Esophagus squamous epithelium (tissue), 5 donors: ENCODE results near the gene RAET1E. TPM values are rescaled to one million over a fixed set of nuclear protein-coding genes. Genes with fewer than 3 reads are reported as not detected.
A peak's percentile ranks its signal among the peaks of the same experiment; 100 is the strongest.

Source experiments
- DNase-seq: peaks from one replicate; lab custom pipeline; 2025; lab: John Stamatoyannopoulos, UW
- H3K27ac ChIP-seq, 4 donors: fragments of 200-600 bp; sonication (generic); one replicate each; pipeline ENCODE4 v1.5.1; 2016 to 2019; ENCODE audit warnings: mild to moderate bottlenecking in 1 of 4
- H3K27me3 ChIP-seq, 4 donors: fragments of 200-600 bp; sonication (generic); 1 replicate in 3 of 4; 2 replicates in 1 of 4; pipeline versions ENCODE4 v1.5.1 to v1.6.0; 2017 to 2021; ENCODE audit warnings: antibody characterized with exemption in 1 of 4
- H3K36me3 ChIP-seq, 3 donors: fragments of 200-600 bp; sonication (generic); one replicate each; pipeline ENCODE4 v1.5.1; 2016 to 2019
- H3K4me1 ChIP-seq, 3 donors: fragments of 200-600 bp; sonication (generic); one replicate each; pipeline ENCODE4 v1.5.1; 2017 to 2019
- H3K4me3 ChIP-seq, 4 donors: fragments of 200-600 bp; sonication (generic); 1 replicate in 3 of 4; 2 replicates in 1 of 4; pipeline ENCODE4 v1.5.1; 2016 to 2019; ENCODE audit warnings: mild to moderate bottlenecking in 2 of 4, moderate library complexity in 1 of 4
- H3K9me3 ChIP-seq, 3 donors: fragments of 200-600 bp; sonication (generic); one replicate each; pipeline ENCODE4 v1.5.1; 2016 to 2019
- POLR2A ChIP-seq, 4 donors: fragments of 450-650 bp; IDR thresholded peaks; one replicate each; pipeline ENCODE4 v1.6.1; 2017; ENCODE audit warnings: antibody characterized with exemption in 4 of 4, mild to moderate bottlenecking in 4 of 4, moderate library complexity in 3 of 4
- WGBS, 2 donors: methylation state at CpG; one replicate each; pipeline ENCODE4 v1.1.5; 2018; 5-methylcytosine and 5-hydroxymethylcytosine counted together
- intact Hi-C: fragments of 100-400 bp; cut with DNase I; formaldehyde crosslinking; loops from one replicate; pipeline ENCODE4 v1.15.0; 2022
- total RNA-seq, 4 donors: library from RNA; depleted of rRNA; stranded (reverse); fragments of >200 nt; gene quantifications; one replicate each; pipeline ENCODE4 v1.1.0, GENCODE V29; 2016
- TF ChIP-seq, protein P1 (sequence below), 6 experiments: fragments of 450-650 bp in 4 of 6; fragments of 200-600 bp in 2 of 6; sonication (generic) in 2 of 6; IDR thresholded peaks; one replicate each; pipeline ENCODE4 v1.5.1; 2016 to 2019; ENCODE audit warnings: antibody characterized with exemption in 6 of 6, mild to moderate bottlenecking in 4 of 6, moderate library complexity in 4 of 6
- donor health status: DM: yes; HTN: yes; CAD: no.

RAET1E gene
- total RNA-seq, 4 donors from 2014 or later = 50.1 to 90.1 (median 67.9) TPM

DNA sequence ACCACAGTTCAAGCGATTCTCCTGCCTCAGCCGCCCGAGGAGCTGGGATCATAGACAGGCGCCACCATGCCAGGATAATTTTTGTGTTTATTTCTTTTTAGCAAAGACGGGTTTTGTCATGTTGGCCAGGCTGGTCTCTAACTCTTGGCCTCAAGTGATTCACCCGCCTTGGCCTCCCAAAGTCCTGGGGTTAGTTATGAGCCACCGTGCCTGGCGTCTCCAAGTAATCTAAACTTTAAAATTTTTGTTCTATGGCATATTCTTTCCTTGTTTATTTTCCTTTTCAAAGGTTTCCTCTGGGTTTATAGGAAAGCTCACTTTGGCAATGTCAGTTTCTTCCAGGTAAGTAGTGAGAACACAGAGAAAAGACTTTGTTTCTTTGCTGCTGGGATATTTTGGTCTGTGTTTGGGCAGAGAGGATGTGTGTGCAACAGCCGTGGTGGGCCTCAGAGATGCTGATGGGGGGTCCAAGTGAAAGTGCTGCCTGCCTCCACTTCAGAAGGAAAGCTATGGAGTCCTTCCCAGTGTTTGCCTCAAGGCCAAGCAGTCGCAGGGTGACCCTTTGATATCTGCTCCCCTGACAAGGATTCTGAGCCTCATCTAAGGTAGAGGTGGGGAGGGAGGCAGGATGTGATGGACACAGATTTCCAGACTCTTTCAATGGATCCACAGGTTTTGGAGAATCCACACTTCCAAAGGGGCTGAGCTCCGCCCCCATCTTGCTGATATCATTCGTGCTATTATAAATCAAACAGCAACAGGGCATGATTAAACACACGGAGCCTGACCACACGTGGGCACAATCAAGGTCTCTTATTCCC is 36.1 kb downstream of the RAET1E start:
- intact Hi-C loops = no loop called here
- H3K36me3 ChIP-seq = no peaks in the 10 kb centered on the region
- TF ChIP-seq, protein P1, sequence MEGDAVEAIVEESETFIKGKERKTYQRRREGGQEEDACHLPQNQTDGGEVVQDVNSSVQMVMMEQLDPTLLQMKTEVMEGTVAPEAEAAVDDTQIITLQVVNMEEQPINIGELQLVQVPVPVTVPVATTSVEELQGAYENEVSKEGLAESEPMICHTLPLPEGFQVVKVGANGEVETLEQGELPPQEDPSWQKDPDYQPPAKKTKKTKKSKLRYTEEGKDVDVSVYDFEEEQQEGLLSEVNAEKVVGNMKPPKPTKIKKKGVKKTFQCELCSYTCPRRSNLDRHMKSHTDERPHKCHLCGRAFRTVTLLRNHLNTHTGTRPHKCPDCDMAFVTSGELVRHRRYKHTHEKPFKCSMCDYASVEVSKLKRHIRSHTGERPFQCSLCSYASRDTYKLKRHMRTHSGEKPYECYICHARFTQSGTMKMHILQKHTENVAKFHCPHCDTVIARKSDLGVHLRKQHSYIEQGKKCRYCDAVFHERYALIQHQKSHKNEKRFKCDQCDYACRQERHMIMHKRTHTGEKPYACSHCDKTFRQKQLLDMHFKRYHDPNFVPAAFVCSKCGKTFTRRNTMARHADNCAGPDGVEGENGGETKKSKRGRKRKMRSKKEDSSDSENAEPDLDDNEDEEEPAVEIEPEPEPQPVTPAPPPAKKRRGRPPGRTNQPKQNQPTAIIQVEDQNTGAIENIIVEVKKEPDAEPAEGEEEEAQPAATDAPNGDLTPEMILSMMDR (IDR thresholded peaks at IDR 0.05) = no peak
- no peak for TF ChIP-seq POLR2A (IDR thresholded peaks at IDR 0.05)
- peak overlapping the region in 2 of 4 donors; percentile 17 to 69 for H3K4me3 ChIP-seq
- H3K4me1 ChIP-seq = peaks cover 23 to 74% (median 27%) of the 10 kb centered on the region in 3 donors
- peak overlapping the region; percentile 16 to 99 (median 62) for H3K27ac ChIP-seq
- H3K9me3 ChIP-seq = no peaks in the 10 kb centered on the region
- no peak for DNase-seq
- 60 to 70% methylated on average over 13 to 14 of the region's 14 CpGs for WGBS, 2 donors
- no peaks in the 10 kb centered on the region for H3K27me3 ChIP-seq

DNA sequence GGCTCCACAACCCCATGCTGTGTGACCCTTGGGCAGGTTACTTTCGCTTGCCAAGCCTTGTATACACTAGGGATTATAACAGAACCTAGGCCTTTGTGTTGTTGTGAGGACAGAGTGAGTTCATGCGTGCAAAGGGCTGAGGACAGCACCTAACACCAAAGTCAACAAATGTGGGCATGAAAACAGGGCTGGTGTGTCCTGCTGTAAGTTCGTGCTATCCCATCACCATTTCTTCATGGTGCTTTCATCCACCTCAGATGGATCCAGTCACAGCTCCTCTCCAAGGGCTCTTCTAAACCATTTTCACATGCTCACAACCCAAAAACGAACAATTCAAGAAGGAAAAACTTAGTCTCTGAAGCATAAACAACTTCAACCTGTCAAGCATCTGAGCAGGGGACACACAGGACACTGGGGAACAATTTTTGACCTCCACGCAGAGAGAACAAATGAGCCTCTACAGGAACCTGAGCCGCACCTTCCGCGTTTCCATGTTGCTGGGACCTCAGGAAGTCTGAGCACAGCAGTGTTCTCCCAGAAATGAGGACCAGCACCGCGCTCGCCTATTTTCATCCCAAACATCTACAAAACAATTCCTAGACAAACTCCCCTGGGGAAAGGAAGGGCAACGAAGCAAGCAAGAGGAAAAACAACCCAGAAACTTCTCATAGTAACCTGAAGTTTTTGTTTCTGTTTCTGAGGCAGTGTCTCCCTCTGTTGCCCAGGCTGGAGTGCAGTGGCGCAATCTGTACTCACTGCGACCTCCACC is 36.9 kb downstream of the RAET1E start:
- no peaks in the 10 kb centered on the region for H3K9me3 ChIP-seq
- H3K4me3 ChIP-seq = no peak overlapping the region
- no peaks in the 10 kb centered on the region for H3K36me3 ChIP-seq
- no peak for DNase-seq
- H3K27ac ChIP-seq = peak overlapping the region; percentile 16 to 99 (median 62)
- TF ChIP-seq, protein P1 (IDR thresholded peaks at IDR 0.05) = peak in 2 of 6 experiments; percentile 8 to 10
- no peak for TF ChIP-seq POLR2A (IDR thresholded peaks at IDR 0.05)
- no peaks in the 10 kb centered on the region for H3K27me3 ChIP-seq
- WGBS, 2 donors = 77 to 84% methylated on average over 14 of the region's 14 CpGs
- intact Hi-C loops = no loop called here
- peaks cover 26 to 82% (median 30%) of the 10 kb centered on the region in 3 donors for H3K4me1 ChIP-seq

DNA sequence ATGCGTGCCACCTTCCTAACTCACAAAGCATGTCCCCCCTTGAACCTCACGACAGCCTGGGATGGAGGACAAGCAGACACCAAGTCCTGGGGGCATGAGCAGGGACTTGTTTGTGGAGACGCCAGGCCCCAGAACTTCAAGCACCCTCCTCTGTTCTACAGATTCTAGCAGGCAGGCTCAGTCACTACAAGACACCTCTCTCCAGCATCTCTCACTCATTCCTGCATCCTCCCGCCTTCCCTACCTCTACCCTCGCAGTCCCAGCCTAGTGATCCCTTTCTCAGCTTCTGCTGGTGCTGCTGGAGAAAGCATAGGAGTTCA is 37.4 kb downstream of the RAET1E start:
- 78 to 79% methylated on average over 4 to 5 of the region's 5 CpGs for WGBS, 2 donors
- H3K36me3 ChIP-seq = no peaks in the 10 kb centered on the region
- H3K27ac ChIP-seq = peak overlapping the region in 2 of 4 donors; percentile 2 to 12
- peaks cover 30 to 88% (median 30%) of the 10 kb centered on the region in 3 donors for H3K4me1 ChIP-seq
- no peaks in the 10 kb centered on the region for H3K9me3 ChIP-seq
- no peak overlapping the region for H3K4me3 ChIP-seq
- intact Hi-C loops = no loop called here
- TF ChIP-seq, protein P1 (IDR thresholded peaks at IDR 0.05) = no peak
- TF ChIP-seq POLR2A (IDR thresholded peaks at IDR 0.05) = no peak
- H3K27me3 ChIP-seq = no peaks in the 10 kb centered on the region
- no peak for DNase-seq

DNA sequence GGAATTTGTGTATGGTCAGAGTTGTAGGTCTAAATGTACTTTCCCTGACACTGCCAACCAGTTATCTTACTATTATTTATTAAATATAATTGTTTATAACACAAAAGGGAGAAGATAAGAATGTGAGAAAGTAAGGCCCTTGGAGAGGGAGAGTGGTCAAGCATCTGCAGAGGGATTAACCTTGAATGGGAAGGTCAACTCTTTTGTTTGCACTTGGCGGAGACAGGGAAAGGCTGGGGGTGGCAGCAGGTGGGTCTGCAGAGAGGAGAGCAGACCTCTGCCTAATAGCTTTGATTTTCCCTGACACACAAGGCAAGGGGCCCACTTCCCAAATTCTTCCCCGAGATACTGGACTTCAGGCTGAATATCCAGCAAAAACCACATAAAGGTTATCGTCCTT is 38.0 kb downstream of the RAET1E start:
- WGBS, 2 donors = 98 to 99% methylated on average over 3 of the region's 3 CpGs
- DNase-seq = no peak
- no peak overlapping the region for H3K4me3 ChIP-seq
- no peaks in the 10 kb centered on the region for H3K36me3 ChIP-seq
- H3K27ac ChIP-seq = peak overlapping the region in 2 of 4 donors; percentile 41 to 49
- intact Hi-C loops = no loop called here
- H3K4me1 ChIP-seq = peaks cover 30 to 90% (median 34%) of the 10 kb centered on the region in 3 donors
- no peak for TF ChIP-seq POLR2A (IDR thresholded peaks at IDR 0.05)
- TF ChIP-seq, protein P1 (IDR thresholded peaks at IDR 0.05) = no peak
- no peaks in the 10 kb centered on the region for H3K9me3 ChIP-seq
- H3K27me3 ChIP-seq = no peaks in the 10 kb centered on the region

DNA sequence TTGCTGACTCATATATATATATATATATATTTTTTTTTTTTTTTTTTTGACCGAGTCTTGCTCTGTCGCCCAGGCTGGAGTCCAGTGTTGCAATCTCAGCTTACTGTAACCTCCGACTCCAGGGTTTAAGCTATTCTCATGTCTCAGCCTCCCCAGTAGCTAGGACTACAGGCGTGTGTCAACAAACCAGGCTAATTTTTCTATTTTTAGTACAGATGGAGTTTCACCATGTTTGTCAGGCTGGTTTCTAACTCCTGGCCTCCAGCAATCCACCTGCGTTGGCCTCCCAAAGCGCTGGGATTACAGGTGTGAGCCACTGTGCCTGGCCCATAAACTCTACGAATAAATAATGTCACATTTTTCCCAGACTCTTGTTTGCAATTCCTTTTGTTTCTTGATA is 38.5 kb downstream of the RAET1E start:
- 32 to 70% methylated on average over 3 to 7 of the region's 7 CpGs for WGBS, 2 donors
- Histone ChIP-seq H3K4me3 (no peak overlapping the region), H3K4me1 (peaks cover 26 to 90% (median 32%) of the 10 kb centered on the region in 3 donors), H3K27ac (peak overlapping the region in 3 of 4 donors; percentile 23 to 49 (median 41)), H3K36me3 (no peaks in the 10 kb centered on the region), H3K27me3 (no peaks in the 10 kb centered on the region), H3K9me3 (no peaks in the 10 kb centered on the region)
- no peak for DNase-seq
- no peak for TF ChIP-seq POLR2A (IDR thresholded peaks at IDR 0.05)
- TF ChIP-seq, protein P1 (IDR thresholded peaks at IDR 0.05) = no peak
- intact Hi-C loops = no loop called here
